Transverse colon (tissue), 4 donors: ENCODE data around the gene MBD3L5.
"Not testable (repeated sequence)": the region's sequence is repeated elsewhere in the genome, so short reads cannot be mapped to it uniquely, and the experiment has no call there.

ENCODE experiments used
- EP300 ChIP-seq: sonication (generic); formaldehyde crosslinking; IDR thresholded peaks from one replicate; pipeline ENCODE4 v1.6.1; 2017; ENCODE audit warnings: antibody characterized with exemption, low read depth
- POLR2AphosphoS5 ChIP-seq, 3 donors: sonication (generic); formaldehyde crosslinking; IDR thresholded peaks; one replicate each; pipeline ENCODE4 v1.6.1; 2016; ENCODE audit warnings: antibody characterized with exemption in 3 of 3
- TF ChIP-seq, protein P1 (sequence below), 5 experiments: fragments of 200-600 bp in 3 of 5; fragments of 450-650 bp in 2 of 5; sonication (generic) in 3 of 5; IDR thresholded peaks; 1 replicate in 2 of 5; 2 replicates in 3 of 5; pipeline ENCODE4 v1.5.1; 2016 to 2017; ENCODE audit warnings: antibody characterized with exemption in 5 of 5, inconsistent platforms in 3 of 5, mild to moderate bottlenecking in 2 of 5, moderate library complexity in 1 of 5

DNA sequence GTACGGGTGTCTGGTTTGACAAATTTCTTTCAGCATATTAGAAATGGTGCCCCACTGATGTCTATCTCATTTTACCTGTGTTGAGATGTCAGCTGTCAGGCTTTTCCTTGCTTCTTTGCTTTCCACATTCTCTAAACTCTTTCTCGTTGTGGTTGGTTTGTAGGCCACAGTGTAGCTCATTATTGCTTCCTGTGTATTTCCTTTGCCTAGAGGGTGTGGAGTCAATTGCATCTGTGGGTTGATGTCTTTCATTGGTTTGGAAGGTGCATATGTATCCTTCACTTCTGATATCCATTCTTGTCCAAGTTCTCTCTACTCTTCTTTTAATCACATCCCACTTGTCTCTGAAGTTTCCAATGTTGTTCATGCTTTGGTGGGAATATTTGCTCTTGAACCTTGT, 11.2 kb downstream of the MBD3L5 start:
- TF ChIP-seq, protein P1, sequence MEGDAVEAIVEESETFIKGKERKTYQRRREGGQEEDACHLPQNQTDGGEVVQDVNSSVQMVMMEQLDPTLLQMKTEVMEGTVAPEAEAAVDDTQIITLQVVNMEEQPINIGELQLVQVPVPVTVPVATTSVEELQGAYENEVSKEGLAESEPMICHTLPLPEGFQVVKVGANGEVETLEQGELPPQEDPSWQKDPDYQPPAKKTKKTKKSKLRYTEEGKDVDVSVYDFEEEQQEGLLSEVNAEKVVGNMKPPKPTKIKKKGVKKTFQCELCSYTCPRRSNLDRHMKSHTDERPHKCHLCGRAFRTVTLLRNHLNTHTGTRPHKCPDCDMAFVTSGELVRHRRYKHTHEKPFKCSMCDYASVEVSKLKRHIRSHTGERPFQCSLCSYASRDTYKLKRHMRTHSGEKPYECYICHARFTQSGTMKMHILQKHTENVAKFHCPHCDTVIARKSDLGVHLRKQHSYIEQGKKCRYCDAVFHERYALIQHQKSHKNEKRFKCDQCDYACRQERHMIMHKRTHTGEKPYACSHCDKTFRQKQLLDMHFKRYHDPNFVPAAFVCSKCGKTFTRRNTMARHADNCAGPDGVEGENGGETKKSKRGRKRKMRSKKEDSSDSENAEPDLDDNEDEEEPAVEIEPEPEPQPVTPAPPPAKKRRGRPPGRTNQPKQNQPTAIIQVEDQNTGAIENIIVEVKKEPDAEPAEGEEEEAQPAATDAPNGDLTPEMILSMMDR (IDR thresholded peaks at IDR 0.05) = not testable (repeated sequence)
- not testable (repeated sequence) for TF ChIP-seq POLR2AphosphoS5 (IDR thresholded peaks at IDR 0.05); EP300
